HepG2 (cell line): ENCODE measurements around the gene NCDN. TPM values are rescaled to one million over a fixed set of nuclear protein-coding genes. Genes with fewer than 3 reads are reported as not detected.

ENCODE experiments used
- DNMT1 ChIP-seq: sonication (generic); formaldehyde crosslinking; IDR thresholded peaks from 2 replicates; pipeline ENCODE4 v1.5.1; 2020; ENCODE audit warnings: mild to moderate bottlenecking, missing genetic modification reagents
- FOXK2 ChIP-seq: fragments of 450-650 bp; IDR thresholded peaks from 2 replicates; pipeline ENCODE4 v1.6.1; 2016
- HOXD1 ChIP-seq: sonication (generic); formaldehyde crosslinking; IDR thresholded peaks from 2 replicates; pipeline ENCODE4 v1.5.0; 2020; ENCODE audit warnings: missing genetic modification reagents
- MTF1 ChIP-seq: sonication (generic); formaldehyde crosslinking; IDR thresholded peaks from 2 replicates; pipeline ENCODE4 v1.5.0; 2020; ENCODE audit warnings: missing genetic modification reagents
- MXD4 ChIP-seq: IDR thresholded peaks from 2 replicates; pipeline ENCODE4 v1.6.1; 2016; ENCODE audit warnings: mild to moderate bottlenecking, missing biosample characterization, missing genetic modification reagents
- NR2F1 ChIP-seq, 2 experiments: fragments of 450-650 bp in 1 of 2; formaldehyde crosslinking in 1 of 2; IDR thresholded peaks; 2 replicates each; pipeline versions ENCODE4 v1.5.0 to v1.6.1; 2016 to 2020; ENCODE audit warnings: mild to moderate bottlenecking in 1 of 2, missing compliant biosample characterization in 1 of 2, missing genetic modification reagents in 1 of 2, moderate library complexity in 1 of 2
- PHF20 ChIP-seq: sonication (generic); formaldehyde crosslinking; IDR thresholded peaks from 2 replicates; pipeline ENCODE4 v1.5.0; 2020; ENCODE audit warnings: mild to moderate bottlenecking, missing genetic modification reagents
- POLR2A ChIP-seq, 2 experiments: IDR thresholded peaks; 2 replicates each; pipeline ENCODE4 v1.6.1; 2011; ENCODE audit warnings: low read depth in 2 of 2, low read length in 2 of 2, mild to moderate bottlenecking in 1 of 2, moderate library complexity in 1 of 2; ENCODE audit not compliant: insufficient read depth in 1 of 2
- RORA ChIP-seq: sonication (generic); formaldehyde crosslinking; IDR thresholded peaks from 2 replicates; pipeline ENCODE4 v1.5.0; 2020; ENCODE audit warnings: mild to moderate bottlenecking, missing genetic modification reagents, moderate library complexity
- RXRB ChIP-seq: IDR thresholded peaks from 2 replicates; pipeline ENCODE4 v1.6.1; 2016; ENCODE audit warnings: borderline replicate concordance, missing genetic modification reagents, missing compliant biosample characterization
- TBX3 ChIP-seq: fragments of 450-650 bp; IDR thresholded peaks from 2 replicates; pipeline ENCODE4 v1.6.1; 2017; ENCODE audit warnings: antibody characterized with exemption, mild to moderate bottlenecking, inconsistent platforms, borderline replicate concordance
- ZC3H4 ChIP-seq: sonication (generic); formaldehyde crosslinking; IDR thresholded peaks from 2 replicates; pipeline ENCODE4 v1.4.0; 2020; ENCODE audit warnings: missing genetic modification reagents, borderline replicate concordance
- ZNF264 ChIP-seq: sonication (generic); formaldehyde crosslinking; IDR thresholded peaks from 2 replicates; pipeline ENCODE4 v1.4.0; 2020; ENCODE audit warnings: missing genetic modification reagents
- ZNF335 ChIP-seq: sonication (generic); formaldehyde crosslinking; IDR thresholded peaks from 2 replicates; pipeline ENCODE4 v1.4.0; 2020; ENCODE audit warnings: missing genetic modification reagents
- ZNF816 ChIP-seq: sonication (generic); formaldehyde crosslinking; IDR thresholded peaks from 2 replicates; pipeline ENCODE4 v1.8.0; 2022; ENCODE audit warnings: missing genetic modification reagents, mild to moderate bottlenecking, borderline replicate concordance
- polyA plus RNA-seq, 8 experiments: library from polyadenylated mRNA; depleted of rRNA in 3 of 8; stranded (reverse) in 7 of 8; unstranded in 1 of 8; fragments of >200 nt; fragmentation: Illumina TruSeq in 4 of 8; extraction: Trizol in 4 of 8; gene quantifications; 2 replicates each; pipeline versions ENCODE4 v1.2.1 to v1.2.3, GENCODE V29; 2011 to 2016; ENCODE audit warnings: low read depth in 4 of 8, missing spikeins in 1 of 8, mixed read lengths in 1 of 8; ENCODE audit not compliant: insufficient read depth in 1 of 8
- total RNA-seq, 5 experiments: library from RNA; depleted of rRNA; stranded (reverse); fragments of >200 nt; fragmentation: Illumina TruSeq; extraction: Trizol; gene quantifications; 2 replicates each; pipeline ENCODE4 v1.2.3, GENCODE V29; 2016; ENCODE audit warnings: low read depth in 1 of 5
- TF ChIP-seq, protein P1 (sequence below): sonication (generic); formaldehyde crosslinking; IDR thresholded peaks from 2 replicates; pipeline ENCODE4 v1.5.0; 2020; ENCODE audit warnings: missing genetic modification reagents
- TF ChIP-seq, protein P2 (sequence below): sonication (generic); formaldehyde crosslinking; IDR thresholded peaks from 2 replicates; pipeline ENCODE4 v1.4.0; 2020; ENCODE audit warnings: missing genetic modification reagents
- TF ChIP-seq, protein P3 (sequence below): IDR thresholded peaks from 2 replicates; pipeline ENCODE4 v1.6.1; 2016; ENCODE audit warnings: missing biosample characterization, missing genetic modification reagents, low read depth
- TF ChIP-seq, protein P4 (sequence below): sonication (generic); formaldehyde crosslinking; IDR thresholded peaks from 2 replicates; pipeline ENCODE4 v1.8.0; 2022; ENCODE audit warnings: mild to moderate bottlenecking, missing genetic modification reagents; ENCODE audit not compliant: insufficient replicate concordance

The NCDN gene
- total and polyA plus RNA-seq, 2 of the 13 experiments (the other 11 are each of a cell fraction or from before 2014, with no cell fraction given): 6.6 to 9.3 TPM

DNA sequence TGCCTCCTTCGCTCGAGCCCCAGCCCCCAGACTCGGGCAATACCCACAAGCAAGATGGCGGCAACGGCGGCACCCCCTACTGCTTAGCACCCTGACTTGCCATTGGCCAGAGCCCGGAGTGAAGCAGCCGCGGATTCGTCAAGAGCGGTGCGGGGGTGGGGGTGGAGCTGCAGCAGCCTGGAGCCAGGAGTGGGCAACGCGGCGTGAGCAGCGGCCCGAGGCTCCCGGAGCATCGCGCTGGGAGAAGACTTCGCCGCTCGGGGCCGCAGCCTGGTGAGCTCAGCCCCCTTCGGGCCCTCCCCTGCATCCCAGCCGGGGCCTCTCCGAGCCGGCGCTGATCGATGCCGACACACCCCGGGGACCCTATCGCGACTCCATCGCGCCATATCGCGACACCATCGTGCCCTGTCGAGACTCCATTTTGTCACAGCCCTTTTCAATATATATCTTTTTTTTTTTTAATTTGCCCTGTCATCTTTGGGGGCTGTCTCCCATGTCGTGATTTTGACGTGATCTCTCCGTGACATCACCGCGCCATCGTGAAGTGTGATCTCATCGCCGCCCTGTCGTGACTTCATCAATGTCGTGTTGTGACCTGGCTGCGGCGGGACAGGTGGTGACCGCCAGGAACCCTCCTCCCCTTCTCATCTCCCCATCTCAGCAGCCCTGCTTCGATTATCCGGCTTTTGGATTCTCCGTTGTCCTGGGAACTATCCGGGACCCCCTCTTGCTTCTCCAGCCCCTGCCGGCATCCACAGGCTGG lies at the start of gene NCDN (continued):
- peak; percentile 57 for TF ChIP-seq HOXD1 (CRISPR knock-in tag)
- peak; percentile 6; the same call in 1 of the 2 replicates for TF ChIP-seq RXRB (CRISPR knock-in tag)
- TF ChIP-seq, protein P1, sequence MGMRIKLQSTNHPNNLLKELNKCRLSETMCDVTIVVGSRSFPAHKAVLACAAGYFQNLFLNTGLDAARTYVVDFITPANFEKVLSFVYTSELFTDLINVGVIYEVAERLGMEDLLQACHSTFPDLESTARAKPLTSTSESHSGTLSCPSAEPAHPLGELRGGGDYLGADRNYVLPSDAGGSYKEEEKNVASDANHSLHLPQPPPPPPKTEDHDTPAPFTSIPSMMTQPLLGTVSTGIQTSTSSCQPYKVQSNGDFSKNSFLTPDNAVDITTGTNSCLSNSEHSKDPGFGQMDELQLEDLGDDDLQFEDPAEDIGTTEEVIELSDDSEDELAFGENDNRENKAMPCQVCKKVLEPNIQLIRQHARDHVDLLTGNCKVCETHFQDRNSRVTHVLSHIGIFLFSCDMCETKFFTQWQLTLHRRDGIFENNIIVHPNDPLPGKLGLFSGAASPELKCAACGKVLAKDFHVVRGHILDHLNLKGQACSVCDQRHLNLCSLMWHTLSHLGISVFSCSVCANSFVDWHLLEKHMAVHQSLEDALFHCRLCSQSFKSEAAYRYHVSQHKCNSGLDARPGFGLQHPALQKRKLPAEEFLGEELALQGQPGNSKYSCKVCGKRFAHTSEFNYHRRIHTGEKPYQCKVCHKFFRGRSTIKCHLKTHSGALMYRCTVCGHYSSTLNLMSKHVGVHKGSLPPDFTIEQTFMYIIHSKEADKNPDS: no peak
- no peak for TF ChIP-seq TBX3
- no peak for TF ChIP-seq NR2F1 (CRISPR knock-in tag; IDR thresholded peaks at IDR 0.05)
- peak; percentile 39; the same call in 1 of the 2 replicates for TF ChIP-seq ZNF335 (CRISPR knock-in tag)
- TF ChIP-seq, protein P2, sequence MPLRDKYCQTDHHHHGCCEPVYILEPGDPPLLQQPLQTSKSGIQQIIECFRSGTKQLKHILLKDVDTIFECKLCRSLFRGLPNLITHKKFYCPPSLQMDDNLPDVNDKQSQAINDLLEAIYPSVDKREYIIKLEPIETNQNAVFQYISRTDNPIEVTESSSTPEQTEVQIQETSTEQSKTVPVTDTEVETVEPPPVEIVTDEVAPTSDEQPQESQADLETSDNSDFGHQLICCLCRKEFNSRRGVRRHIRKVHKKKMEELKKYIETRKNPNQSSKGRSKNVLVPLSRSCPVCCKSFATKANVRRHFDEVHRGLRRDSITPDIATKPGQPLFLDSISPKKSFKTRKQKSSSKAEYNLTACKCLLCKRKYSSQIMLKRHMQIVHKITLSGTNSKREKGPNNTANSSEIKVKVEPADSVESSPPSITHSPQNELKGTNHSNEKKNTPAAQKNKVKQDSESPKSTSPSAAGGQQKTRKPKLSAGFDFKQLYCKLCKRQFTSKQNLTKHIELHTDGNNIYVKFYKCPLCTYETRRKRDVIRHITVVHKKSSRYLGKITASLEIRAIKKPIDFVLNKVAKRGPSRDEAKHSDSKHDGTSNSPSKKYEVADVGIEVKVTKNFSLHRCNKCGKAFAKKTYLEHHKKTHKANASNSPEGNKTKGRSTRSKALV (CRISPR knock-in tag): no peak
- TF ChIP-seq, protein P3, sequence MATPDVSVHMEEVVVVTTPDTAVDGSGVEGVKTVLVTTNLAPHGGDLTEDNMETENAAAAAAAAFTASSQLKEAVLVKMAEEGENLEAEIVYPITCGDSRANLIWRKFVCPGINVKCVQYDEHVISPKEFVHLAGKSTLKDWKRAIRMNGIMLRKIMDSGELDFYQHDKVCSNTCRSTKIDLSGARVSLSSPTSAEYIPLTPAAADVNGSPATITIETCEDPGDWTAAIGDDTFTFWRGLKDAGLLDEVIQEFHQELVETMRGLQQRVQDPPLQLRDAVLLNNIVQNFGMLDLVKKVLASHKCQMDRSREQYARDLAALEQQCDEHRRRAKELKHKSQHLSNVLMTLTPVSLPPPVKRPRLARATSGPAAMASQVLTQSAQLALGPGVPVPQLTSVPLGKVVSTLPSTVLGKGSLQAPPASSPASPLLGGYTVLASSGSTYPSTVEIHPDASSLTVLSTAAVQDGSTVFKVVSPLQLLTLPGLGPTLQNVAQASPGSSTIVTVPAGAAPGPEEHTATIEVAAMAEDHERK (CRISPR knock-in tag): peak; percentile 27; the same call in 1 of the 2 replicates
- TF ChIP-seq RORA (CRISPR knock-in tag): no peak
- 0 out of 2 replicates have a peak, but pooled peaks have one; percentile 65 for TF ChIP-seq DNMT1 (CRISPR knock-in tag)
- TF ChIP-seq FOXK2: no peak
- TF ChIP-seq ZC3H4 (CRISPR knock-in tag): no peak
- TF ChIP-seq, protein P4, sequence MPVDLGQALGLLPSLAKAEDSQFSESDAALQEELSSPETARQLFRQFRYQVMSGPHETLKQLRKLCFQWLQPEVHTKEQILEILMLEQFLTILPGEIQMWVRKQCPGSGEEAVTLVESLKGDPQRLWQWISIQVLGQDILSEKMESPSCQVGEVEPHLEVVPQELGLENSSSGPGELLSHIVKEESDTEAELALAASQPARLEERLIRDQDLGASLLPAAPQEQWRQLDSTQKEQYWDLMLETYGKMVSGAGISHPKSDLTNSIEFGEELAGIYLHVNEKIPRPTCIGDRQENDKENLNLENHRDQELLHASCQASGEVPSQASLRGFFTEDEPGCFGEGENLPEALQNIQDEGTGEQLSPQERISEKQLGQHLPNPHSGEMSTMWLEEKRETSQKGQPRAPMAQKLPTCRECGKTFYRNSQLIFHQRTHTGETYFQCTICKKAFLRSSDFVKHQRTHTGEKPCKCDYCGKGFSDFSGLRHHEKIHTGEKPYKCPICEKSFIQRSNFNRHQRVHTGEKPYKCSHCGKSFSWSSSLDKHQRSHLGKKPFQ (CRISPR knock-in tag): no peak
- no peak for TF ChIP-seq MTF1 (CRISPR knock-in tag)
- peak; percentile 79 for TF ChIP-seq PHF20 (CRISPR knock-in tag)
- TF ChIP-seq MXD4: no peak; the same call in none of the 2 replicates
- TF ChIP-seq ZNF816: no peak
- TF ChIP-seq POLR2A (IDR thresholded peaks at IDR 0.05; ENCODE audit: insufficient read depth in 1 of 2, low read depth in 2 of 2, low read length in 2 of 2): peak; percentile 38 to 91; a peak in 3 of 4 replicates
- TF ChIP-seq ZNF264: peak; percentile 62; the same call in 1 of the 2 replicates
